Skeletal muscle cell (primary cell): ENCODE measurements around the gene BPTF.
A peak's percentile ranks its signal among the peaks of the same experiment; 100 is the strongest.
"Not testable (repeated sequence)": the region's sequence is repeated elsewhere in the genome, so short reads cannot be mapped to it uniquely, and the experiment has no call there.

ENCODE experiments used
- DNase-seq: peaks from one replicate; pipeline ENCODE4 v3.0.0-alpha.2; 2010; ENCODE audit warnings: low read depth
- H3K4me3 ChIP-seq: 2 replicates; pipeline ENCODE4 v1.5.1; 2011; ENCODE audit warnings: low read depth, mild to moderate bottlenecking, control low read depth, low read length, moderate library complexity

The BPTF gene

DNA sequence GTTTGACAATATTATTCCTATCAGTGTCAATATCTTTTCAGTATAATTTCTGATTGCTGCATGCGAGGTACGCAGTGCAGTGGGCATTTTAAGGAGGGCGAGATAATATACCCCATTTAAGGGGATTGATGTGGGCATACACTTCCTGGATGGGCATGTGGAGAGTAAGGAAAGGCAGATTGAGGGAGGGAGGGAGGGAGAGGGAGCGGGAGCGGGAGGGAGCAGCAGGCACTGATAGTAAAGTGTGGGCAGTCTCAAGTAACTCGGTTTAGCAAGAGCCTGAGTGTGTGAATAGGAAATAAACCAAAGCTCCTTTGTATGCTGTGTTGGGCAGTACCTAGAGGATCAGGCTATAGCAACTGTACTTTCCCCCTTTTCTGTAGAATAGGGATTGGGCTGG is 5.1 kb downstream of the BPTF start:
- no peak for DNase-seq
- H3K4me3 ChIP-seq, result no peak overlapping the region

DNA sequence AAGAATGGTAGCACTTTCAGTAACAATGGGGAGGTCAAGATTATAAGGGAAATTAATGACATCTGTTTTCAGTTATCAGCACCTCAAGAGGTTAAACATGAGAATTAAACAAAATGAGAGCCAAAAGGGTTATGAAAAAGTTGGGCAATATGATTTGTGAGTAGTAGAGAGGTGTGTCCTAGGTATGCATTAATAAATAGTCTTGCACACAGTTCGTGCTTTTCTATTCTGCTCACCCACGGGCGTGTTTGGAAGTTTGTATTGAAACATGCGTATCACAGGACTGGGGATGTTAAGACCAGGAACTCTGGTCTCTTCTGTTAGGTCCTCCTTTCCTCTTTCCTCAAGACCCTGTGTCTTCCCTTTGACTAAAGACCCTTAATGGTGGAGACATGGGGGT is 6.0 kb downstream of the BPTF start:
- no peak for DNase-seq
- H3K4me3 ChIP-seq, result no peak overlapping the region

DNA sequence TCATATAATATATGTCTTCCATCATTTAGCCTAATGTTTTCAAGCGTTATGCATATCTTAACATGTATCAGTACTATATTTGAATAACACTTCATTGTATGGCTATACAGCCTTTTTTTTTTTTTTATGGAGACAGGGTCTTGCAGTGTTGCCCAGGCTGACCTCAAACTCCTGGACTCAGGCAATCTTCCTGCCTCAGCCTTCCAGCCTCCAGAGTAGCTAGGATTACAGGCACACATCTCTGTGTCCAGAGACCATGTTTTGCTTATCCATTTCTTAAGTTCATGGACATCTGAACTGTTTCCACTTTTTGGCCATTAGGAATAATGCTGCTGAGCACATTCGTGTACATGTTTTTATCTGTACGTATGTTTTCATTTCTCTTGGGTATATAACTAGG is 7.8 kb downstream of the BPTF start:
- no peak for DNase-seq
- no peak overlapping the region for H3K4me3 ChIP-seq

DNA sequence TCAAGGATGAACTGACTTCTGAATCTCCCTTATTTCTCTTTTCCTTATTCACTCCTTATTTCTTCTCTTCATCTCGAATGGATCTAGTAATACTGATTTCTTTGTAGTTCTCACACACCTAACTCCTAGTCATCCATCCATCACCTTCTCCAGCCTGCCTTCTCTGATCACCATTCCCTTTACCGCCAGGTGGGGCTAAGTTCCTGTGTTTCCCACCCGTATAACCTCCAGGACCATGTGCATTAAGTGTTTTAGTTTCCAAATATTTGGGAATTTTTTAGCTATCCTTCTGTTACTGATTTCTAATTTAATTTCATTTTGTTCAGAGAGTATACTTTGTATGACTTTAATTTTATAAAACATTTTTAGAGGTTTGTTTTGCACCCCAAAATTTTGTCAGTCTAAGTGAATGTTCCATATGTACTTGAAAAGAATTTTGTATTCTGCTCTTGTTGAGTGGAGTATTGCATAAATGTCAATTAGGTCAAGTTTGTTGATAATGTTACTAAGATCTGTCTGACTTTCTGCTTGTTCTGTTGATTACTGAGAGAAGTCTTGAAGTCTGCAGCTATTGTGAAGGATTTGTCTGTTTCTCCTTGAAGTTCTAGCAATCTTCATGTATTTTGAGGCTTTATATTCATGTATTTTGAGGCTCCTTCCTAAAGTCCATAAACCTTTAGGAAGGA is 8.8 kb downstream of the BPTF start:
- no peak for DNase-seq
- H3K4me3 ChIP-seq, result no peak overlapping the region

DNA sequence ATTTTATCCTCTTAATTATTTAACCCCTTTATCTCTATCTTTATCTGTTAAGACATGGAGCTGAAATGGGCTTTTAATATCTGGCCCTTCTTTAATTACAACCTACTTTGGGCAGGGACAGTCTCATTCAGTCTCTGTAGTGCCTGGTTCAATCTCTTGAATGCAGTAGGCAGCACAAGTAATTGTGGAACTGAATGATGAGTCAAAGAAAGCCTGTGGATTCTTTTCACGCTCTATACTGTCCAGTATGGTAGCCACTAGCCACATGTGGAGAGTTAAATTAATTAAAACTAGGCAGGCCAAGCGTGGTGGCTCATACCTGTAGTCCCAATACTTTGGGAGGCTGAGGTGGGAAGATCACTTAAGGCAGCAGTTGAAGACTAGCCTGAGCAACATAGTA is 9.3 kb downstream of the BPTF start:
- no peak for DNase-seq
- no peak overlapping the region for H3K4me3 ChIP-seq

DNA sequence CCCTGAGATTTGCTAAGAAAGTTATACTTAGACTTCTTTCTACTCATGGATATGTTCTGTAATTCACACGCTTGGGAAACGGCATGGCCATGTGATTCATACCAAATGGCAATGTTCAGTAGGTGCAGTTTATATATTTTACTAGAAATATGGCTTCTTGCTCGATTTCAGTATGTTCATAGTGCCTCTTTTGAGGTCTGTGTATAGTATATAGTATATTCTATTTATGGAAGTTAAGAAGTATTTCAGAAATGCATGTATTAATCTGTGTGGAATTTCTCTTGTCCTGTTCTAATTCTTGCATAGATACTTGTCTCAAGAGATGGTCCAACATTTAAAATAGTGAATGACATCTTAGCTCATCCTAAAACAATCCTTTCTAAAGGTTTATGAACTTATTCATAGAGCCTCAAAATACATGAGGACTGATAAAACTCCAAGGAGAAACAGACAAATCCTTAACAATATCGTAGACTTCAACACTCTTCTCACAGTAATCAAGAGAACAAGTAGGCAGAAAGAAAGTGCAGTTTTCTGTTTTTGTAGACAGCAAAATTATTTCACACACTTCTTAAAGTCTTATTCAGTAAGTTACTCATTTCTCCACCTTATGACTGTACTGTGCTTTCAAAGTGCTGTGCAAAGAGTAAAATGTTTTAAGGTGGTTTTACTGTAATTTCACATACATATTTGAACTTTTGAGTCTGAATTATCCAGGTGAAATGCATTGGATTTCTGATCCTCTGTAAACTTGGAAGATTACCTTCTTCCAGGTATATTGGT is 11.1 kb downstream of the BPTF start:
- DNase-seq, result peak; percentile 14
- no peak overlapping the region for H3K4me3 ChIP-seq

DNA sequence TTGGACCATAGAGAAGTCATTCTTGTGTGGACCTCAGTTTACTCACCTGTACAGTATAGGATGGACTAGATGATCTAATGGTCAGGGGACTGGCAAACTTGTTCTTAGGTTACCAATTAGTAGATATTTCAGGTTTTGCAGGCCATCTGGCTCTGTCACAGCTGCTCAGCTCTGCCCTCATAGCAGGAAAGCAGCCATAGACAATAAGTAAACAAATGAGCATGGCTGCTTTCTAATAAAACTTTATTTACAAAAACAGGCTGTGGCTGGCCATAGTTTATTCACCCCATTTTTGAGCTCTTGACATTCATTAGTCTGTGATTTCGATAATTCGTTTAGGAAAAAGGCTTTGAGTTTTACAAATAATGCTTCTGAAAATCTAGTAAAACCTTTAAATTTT is 12.7 kb downstream of the BPTF start:
- no peak overlapping the region for H3K4me3 ChIP-seq
- DNase-seq, result no peak

DNA sequence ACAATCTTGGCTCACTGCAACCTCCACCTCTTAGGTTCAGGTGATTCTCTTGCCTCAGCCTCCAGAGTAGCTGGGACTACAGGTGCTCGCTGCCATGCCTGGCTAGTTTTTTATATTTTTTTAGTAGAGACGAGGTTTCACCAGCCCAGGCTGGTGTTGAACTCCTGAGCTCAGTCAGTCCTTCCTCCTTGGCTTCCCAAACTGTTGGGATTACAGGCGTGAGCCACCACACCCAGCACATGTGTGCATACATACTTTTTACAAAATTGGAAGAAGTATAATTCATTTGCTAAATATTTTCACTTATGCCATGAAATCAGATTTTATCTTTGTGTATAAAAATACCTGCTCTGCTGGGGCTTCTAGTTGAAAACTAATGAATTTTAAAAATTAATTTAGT is 13.2 kb downstream of the BPTF start:
- DNase-seq, result no peak

DNA sequence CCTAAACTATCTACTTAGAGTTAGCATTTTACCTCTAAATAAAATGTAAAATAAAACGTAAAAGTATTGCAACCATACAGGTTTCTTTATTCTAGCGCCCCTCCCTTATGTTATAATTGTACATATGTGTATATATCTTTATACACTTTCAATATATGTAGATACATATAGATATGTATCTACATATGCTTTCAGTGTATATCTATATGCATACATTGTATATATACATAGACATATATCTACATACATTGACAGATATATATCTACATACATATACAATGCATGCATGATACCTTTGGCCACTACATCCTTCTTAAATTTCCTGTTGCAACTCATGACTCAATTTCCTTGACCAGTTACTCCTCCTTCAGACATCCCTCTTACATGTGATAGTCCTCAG is 16.7 kb downstream of the BPTF start:
- DNase-seq, result no peak

More for the DNA sequence above, 13.2 kb downstream of the BPTF start:
- no peak overlapping the region for H3K4me3 ChIP-seq

DNA sequence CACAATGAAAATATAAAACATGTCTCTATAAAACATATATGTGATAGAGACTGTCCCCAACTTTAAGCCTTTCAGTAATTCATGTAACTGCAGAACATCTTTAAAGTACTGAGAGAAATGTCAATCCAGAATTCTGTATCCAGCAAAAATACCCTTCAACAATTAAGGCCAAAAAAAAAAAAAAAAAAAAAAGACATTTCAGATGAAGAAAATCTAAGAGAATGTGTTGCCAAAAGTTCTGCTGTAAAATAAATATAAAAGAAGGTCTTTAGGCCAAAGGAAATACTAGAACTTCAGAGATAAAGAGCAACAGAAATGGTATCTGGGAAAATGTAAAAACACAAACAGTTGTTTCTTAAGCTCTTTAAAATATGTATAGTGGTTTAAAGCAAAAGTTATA is 17.3 kb downstream of the BPTF start:
- no peak overlapping the region for H3K4me3 ChIP-seq
- DNase-seq, result no peak

More for the DNA sequence above, 16.7 kb downstream of the BPTF start:
- no peak overlapping the region for H3K4me3 ChIP-seq

DNA sequence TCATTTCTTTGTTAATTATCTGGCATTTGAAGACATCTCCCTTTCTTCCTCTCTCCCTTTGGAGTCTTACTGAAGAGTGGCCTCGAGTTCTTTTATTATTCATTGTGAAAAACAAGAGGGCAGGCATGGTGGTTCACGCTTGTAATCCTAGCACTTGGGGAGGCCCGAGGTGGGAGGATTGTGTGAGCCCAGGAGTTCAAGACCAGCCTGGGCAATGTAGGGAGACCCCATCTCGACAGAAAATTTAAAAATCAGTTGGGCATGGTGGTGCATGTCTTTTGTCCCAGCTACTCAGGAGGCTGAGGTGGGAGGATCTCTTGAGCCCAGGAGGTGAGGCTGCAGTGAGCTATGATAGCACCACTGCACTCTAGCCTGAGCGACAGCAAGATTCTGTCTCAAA is 20.1 kb downstream of the BPTF start:
- DNase-seq, result no peak
- H3K4me3 ChIP-seq, result no peak overlapping the region

DNA sequence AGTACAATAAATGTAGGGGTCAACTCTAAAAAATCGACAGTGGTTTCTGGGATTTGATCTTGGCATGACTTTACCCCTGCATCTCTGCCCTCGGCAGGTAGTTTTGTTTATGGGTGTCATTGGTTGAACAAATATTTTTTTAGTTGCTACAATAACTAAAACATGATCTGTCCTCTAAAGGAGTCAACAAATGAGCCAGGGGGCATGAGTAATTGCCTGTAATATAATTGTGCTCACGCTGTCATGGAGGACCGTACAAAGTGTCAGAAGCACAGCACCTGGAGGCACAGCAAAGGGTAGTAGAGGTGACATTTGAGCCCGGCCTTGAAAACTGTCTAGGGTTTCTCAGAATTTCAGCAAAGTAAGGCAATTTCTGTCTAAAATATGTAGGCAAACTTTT is 22.9 kb downstream of the BPTF start:
- not testable (repeated sequence) for DNase-seq, H3K4me3 ChIP-seq

DNA sequence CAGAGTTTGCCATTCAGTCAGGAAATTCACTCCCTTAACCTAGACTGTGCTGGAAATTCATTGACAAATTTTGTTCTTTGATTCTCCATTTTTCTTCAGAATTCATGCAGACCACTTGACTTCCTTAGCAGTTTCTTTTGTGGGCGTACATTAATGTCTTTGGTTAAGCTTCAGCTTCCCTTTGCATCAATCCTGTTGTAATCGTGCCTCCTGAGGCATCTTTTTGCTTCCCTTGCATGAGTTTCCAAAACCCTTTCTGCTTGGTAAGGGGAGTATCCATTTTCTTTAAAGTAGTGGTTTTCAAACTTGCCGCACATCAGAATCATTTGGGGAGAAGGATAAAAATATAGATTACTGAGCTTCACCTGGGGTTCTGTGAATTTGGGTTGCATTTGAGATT is 23.5 kb downstream of the BPTF start:
- DNase-seq, result not testable (repeated sequence)

DNA sequence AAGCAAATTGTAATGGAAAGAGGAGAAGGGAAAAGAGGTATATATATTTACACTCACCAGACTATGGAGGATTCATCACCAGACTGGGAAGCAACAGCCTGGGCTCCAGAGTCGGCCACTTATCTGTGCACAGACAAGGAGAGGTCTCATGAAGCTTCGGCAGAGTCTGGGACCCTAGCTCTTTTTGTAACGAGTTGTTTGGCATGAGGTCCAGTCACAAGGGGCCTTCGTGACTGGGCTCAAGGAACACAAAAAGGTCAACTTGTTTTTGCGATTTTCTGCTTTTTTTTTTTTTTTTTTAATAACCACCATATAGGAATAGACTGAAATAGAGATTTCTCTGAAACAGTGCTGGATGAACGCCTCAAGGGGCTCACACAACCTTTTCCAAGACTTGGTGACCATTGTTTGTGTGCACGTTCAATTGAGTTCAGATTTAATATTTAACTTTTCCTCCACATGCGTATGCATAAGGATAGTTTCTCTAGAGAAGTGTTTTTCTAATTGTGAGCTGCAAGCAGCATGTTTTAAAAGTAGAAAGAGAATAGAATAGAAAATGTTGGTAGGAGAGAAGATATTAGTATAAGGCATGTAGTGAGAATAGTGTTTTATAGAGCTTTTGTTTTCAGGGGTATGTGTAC is 25.8 kb downstream of the BPTF start:
- no peak overlapping the region for H3K4me3 ChIP-seq
- DNase-seq, result no peak

More for the DNA sequence above, 23.5 kb downstream of the BPTF start:
- H3K4me3 ChIP-seq, result not testable (repeated sequence)

DNA sequence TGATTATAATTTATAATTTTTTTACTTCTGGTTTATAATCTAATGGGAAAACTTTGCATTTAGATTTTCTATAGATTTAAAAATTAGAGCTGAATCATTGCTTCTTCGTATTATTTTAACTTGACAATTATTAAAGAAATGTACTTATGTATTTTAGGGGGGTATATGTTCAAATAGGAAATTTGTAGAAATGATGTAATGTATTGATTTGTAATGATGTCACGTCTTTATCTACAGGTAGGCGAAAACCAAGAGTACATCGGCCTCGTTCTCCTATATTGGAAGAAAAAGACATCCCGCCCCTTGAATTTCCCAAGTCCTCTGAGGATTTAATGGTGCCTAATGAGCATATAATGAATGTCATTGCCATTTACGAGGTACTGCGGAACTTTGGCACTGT is 28.4 kb downstream of the BPTF start:
- DNase-seq, result no peak
- H3K4me3 ChIP-seq, result no peak overlapping the region

DNA sequence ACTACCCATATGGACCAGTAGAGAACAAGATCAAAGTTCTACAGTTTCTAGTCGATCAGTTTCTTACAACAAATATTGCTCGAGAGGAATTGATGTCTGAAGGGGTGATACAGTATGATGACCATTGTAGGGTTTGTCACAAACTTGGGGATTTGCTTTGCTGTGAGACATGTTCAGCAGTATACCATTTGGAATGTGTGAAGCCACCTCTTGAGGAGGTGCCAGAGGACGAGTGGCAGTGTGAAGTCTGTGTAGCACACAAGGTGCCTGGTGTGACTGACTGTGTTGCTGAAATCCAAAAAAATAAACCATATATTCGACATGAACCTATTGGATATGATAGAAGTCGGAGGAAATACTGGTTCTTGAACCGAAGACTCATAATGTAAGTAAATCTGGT is 29.1 kb downstream of the BPTF start:
- H3K4me3 ChIP-seq, result no peak overlapping the region
- no peak for DNase-seq

DNA sequence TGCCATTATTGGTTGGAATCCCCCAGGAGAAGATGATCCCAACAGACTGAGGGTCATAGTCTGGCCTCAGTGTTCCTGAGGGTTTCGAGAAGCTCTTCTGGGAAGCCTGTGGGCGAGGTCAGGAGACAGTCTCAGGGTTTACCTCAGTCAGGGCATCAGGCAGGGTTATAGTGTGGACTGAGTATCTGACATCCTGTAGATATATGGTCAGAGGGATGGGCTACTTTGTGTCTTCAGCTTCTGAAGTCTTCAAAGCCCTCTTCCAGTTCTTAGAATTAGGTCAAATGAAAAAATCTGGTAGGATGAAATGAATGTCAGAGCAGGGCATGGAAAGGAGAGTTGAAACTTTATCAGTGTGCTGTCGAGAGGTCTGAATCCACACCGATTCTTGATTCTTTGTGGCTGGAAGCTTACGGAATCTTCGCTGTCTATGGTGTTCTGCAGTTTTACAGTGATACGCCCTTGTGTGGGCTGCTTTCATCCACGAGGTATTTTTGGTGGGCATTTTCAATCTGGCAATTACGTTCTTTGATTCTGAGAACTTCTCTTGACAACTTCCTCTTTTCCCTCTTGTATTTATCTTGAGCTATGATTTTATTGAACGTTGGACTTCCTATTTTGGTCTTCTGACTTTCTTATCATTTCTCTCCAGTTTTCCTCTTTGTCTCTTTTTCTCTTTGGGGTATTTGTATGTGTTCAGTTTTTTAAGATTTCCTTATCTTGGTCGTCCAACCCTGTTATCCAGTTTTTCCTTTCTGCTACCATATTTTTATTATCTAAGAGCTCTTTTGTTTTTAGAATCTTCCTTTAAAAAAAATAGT is 30.4 kb downstream of the BPTF start:
- H3K4me3 ChIP-seq, result no peak overlapping the region

DNA sequence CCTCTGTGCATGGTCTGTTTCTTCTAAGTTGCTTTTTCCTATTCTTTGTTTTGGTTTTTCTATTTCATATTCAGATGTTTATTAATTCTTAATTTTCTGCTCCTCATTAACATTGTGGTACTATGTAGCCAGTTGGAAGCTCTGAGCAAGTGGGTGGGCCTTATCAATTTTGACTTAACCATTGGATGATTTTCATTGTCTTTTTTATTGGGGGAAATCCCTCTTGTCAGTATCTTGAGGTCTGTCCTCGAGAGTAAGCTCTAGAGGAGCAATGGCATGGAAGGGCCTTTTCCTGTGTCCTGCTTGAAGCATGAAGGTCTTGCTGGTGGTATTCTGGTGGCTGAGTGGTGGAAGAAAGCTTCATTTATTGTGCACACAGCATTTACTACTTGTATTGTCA is 31.1 kb downstream of the BPTF start:
- not testable (repeated sequence) for H3K4me3 ChIP-seq

More for the DNA sequence above, 30.4 kb downstream of the BPTF start:
- DNase-seq, result no peak

DNA sequence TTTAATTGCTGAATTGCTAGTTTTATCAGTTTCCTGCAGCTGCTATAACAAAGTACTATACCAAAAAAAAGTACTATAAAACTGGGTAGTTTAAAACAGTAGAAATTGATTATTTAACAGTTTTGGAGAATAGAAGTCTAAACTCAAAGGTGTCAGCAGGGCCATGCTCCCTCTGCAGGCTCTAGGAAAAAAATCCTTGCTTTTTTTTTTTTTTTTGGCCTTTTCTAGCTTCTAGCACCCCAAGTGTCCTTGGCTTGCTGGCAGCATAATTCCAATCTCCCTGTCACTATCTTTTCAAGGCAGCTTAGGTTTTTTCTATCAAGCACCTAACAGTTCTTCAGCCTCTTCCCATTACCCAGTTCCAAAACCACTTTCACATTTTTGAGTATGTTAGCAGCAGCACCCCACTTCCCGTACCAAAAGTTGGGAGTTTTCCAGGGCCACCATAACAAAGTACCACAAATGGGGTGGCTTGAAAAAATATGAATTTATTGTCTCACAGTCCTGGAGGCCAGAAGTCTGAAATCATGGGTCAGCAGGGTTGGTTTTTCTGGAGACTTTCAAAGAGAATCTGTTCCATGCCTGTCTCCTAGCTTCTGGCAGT is 37.4 kb downstream of the BPTF start:
- H3K4me3 ChIP-seq, result no peak overlapping the region
- no peak for DNase-seq

More for the DNA sequence above, 31.1 kb downstream of the BPTF start:
- not testable (repeated sequence) for DNase-seq
